COR-L47 (cell line): Measurements from ENCODE around the gene PZP.
"Not testable (repeated sequence)": the region's sequence is repeated elsewhere in the genome, so short reads cannot be mapped to it uniquely, and the experiment has no call there.

Source experiments
- DNase-seq: peaks from one replicate; lab custom pipeline; 2025; lab: John Stamatoyannopoulos, UW

Gene PZP

GRCh38 chr12:9184276-9184675, 23.9 kb downstream of the PZP start:
- no peak for DNase-seq

GRCh38 chr12:9180810-9181209, 27.4 kb downstream of the PZP start:
- DNase-seq, result no peak

DNA sequence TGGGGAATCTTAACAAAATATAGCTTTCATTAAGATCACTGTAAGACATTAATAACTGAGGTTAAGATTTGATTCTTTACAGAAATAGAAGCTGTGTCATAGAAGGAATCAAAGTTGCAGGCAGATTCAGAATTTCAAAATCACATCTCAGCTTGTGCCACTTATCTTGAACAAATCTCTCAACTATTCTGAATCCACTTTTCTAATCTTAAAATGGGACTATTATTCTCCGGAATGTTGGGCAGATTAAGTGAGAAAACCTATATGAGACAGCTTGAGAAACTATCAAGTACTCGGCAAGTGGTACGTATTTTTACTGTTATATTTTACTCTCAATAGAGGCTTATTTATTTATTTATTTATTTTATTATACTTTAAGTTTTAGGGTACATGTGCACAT, 28.4 kb downstream of the PZP start:
- no peak for DNase-seq

DNA sequence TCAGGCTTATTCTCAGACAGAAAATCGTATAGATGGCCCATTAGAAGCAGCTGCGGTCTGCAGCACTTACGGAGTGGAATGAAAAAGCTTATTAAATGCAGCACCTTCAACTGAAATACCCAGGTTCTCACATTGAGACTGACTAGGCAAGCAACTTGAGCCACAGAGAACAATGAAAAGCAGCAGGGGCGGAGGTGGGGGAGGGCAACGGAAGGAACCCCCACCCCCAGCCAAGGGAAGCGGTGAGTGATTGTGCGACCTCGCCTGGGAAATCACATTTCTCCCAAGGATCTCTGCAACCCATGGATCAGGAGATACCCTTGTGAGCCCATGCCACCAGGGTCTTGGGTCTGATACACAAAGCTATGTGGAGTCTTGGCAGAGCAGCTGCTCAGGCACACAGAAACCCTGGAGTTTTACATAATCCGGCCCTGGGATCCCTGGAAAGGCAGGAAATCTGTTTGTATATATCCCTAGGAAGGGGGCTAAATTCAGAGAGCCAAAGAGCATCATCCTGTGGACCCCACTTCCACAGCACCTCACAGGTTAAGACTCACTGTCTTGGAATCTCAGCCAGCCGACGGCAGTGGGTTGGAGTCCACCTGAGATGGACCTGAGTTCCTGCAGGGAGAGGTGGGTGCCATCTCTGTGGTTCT, 38.1 kb downstream of the PZP start:
- DNase-seq, result no peak

GRCh38 chr12:9167345-9167744, 40.9 kb downstream of the PZP start:
- DNase-seq, result not testable (repeated sequence)

DNA sequence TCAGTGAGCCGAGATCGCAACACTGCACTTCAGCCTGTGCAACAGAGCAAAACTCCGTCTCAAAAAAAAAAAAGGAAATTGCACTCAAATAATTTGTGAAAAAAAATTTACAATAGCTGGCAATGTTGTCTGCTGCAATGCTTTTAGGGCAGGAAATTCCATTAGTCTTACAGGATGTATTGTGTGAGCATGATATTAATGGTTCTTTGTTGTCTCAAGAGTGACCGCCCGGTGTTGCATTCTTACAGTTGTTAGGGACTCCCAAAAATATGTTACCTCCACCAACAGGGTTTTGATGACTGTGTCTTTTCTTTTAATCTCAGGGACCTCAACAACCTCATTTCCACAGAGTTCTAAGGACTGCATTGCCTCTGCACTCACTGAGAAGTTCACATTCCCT, 44.8 kb downstream of the PZP start:
- DNase-seq, result no peak

DNA sequence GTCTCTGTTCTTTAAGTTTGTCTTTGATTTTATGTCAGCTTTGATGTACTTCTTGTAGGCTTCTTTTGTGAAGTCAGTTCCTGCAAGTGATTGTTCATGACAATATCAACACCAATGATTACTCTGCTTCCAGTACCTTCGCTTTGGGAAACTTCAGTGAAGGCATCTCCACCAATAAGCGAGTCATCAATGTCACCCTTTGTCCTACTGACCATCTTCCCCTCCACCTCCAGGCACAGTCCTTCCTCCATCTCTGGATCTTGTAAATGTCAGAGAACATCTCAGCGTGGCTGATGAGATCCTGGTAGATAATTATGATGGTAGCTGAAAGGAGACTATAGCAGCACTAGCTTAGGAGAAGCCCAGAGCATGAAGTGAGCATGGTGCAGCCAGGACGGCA, 52.1 kb downstream of the PZP start:
- DNase-seq, result no peak

DNA sequence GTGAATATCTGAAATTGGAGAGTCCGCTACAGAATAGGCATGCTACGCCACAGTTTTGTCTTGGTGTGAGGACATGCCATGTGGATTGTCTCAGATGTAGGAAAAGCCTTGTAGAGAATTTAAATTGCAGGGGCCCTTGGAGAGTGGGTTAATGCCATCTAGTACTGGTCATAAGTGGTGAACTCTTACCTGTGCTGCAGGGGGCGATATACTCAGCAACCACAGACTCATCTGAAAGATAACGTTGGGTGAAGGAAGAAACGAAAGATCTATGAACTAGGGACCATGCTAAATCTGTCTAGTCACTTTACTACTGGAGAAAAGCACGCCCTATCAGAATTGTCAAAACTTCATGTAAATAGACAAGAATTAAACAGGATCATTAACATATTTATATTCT, 58.8 kb downstream of the PZP start:
- DNase-seq, result no peak

- no peak for DNase-seq
Measured at GRCh38 chr12:9148926-9149325, 59.3 kb downstream of the PZP start.

DNA sequence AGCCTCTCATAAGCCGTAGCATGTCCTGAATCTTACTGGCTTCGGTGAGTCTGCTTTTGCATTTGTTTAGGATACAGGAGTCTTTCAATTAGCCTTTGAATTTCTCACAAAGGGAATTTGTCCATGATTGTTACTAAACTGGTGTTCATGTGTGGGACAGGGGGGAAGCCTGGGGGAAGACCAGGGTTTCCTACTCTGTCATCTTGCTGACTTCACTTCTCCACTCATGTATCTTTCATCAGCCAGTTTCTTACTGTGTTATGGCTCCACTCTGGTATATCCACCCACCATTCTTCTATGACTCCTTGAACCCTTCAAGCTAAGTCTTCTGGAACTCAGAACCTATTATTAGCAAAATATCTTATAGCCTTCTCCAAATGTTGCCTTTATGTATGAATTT, 60.7 kb downstream of the PZP start:
- no peak for DNase-seq

- no peak for DNase-seq
Measured at GRCh38 chr12:9144730-9145106, 63.5 kb downstream of the PZP start.

DNA sequence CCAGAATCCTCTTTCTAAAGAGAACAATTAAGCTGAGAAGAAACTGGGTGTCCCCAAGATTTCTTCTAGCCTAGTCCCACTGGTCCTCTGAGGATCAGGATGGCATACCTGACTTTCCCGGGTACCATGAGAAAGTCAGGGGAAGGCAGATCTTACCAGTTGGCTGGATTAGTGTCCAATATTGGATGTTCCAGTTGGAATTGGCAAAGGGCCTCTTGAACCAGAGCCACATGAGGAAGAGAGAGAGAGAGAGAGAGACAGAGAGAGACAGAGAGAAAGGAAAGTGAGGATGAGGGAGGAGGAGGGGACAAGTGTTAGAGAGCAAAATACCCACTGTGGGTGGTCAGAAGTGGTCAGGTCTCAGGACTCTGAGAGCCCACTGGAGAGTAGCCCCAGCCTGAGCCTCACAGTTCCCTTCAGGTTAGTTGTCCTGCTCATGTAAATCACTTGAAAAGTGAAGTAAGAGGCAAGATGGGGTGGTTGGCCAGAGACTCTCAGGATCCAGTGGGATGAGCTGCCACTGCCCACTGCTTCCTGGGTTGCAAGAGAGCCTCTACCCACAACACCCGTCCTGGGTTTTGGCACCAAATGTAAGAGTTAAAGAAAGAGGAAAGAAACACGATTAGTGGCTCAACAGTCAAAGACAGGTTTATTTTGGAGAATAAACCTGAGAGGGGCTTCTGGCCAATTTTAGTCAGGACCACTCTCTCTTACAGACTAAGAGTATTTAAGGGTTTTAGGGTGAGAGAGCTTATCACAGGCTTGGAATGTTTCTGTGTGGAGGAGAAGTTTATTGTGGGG, 64.1 kb downstream of the PZP start:
- DNase-seq, result no peak

GRCh38 chr12:9143137-9143536, 65.1 kb downstream of the PZP start:
- DNase-seq, result no peak

GRCh38 chr12:9139588-9140290, 68.5 kb downstream of the PZP start:
- DNase-seq, result not testable (repeated sequence)

DNA sequence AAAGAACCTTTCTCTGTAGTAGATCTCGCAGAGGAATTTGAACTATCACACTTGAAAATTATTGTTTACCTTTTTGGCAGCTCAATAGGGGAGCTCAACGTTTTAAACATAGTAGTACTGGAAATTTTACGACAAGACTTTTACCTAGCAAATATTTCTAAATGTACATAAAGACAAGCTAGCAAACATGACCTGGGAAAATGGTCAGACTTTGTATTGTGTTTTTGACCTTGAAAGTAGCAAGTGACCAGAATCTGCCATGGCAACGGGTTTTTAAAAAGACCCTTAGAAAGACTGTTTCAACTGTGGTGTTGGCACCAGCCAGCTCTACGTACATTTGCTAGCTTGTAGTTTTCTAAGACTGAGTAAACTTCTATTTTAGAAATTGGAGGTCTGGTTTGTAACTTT, 72.3 kb downstream of the PZP start:
- DNase-seq, result no peak

DNA sequence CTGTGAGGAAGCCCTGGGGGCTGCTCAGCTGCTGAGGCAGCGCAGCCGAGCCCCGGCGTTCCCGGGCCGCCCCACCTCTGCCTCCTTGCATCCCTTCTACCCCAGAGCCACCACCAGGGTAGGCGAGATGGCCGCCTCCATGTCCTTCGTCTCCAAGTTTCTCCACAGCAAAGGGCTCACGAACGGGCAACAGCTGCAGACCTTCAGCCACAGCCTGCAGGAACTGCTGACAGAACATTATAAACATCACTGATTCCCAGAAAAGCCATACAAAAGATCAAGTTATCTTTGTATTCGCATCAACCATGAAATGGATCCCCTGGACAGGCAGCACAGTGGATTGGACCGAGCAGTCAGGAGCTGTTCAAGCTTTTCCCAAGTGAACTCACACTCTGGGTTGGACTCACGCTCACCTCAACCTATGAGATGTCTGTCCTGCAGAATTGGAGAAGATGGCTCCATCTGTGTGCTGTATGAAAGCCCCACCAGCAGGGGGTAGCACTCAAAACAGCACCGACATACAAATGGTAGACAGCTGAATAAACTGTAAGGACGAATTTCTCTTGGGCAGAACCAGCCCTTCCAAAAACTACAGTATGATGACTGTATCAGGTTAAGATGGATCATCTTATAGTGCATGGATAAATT, 73.1 kb downstream of the PZP start:
- no peak for DNase-seq

DNA sequence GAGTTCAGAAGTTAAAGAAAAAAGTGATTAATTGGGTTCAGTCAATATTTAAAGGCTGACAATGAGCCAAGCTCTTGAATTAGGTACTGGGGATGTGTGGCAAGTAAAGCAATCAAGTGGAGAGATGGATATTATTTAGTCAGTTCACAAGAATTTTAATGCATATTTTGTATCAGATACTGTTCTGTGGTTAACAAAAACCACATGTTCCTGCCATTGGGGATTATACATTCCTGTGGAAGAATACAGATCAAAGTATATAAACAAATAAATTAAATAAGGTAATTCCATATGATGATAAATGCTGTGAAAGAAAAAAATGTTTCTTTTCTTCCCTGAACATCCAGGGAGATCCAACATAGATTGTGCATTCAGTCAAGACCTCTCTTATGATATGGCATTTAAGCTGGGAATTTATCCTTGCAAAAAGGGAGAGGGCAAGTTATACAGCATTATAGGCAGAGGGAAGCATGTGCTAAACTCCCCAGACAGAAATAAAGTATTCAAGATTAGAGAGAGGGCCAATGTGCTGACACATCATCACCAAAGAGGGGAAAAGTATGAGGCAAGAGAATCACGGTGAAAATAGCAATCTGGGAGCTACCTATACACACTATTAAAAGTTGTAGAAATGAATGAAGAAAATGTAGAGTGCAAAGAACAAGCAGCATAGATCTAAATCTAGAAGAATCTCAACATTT, 74.8 kb downstream of the PZP start:
- DNase-seq, result no peak

- DNase-seq, result no peak
Measured at GRCh38 chr12:9132008-9132535, 76.1 kb downstream of the PZP start.

DNA sequence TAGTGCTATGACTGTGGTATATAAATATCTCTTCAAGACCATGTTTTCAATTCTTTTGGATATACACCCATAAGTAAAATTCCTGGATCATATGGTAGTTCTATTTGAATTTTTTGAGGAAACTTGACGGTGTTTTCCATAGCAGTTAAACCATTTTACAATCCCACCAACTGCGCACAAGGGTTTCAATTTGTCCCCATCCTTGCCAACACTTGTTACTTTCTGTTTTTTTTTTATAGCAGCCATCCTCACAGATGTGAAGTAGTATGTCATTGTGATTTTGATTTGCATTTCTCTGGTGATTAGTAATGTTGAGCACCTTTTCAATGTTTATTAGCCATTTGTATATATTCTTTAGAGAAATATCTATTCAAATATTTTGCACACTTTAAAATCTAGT, 78.0 kb downstream of the PZP start:
- DNase-seq, result no peak

DNA sequence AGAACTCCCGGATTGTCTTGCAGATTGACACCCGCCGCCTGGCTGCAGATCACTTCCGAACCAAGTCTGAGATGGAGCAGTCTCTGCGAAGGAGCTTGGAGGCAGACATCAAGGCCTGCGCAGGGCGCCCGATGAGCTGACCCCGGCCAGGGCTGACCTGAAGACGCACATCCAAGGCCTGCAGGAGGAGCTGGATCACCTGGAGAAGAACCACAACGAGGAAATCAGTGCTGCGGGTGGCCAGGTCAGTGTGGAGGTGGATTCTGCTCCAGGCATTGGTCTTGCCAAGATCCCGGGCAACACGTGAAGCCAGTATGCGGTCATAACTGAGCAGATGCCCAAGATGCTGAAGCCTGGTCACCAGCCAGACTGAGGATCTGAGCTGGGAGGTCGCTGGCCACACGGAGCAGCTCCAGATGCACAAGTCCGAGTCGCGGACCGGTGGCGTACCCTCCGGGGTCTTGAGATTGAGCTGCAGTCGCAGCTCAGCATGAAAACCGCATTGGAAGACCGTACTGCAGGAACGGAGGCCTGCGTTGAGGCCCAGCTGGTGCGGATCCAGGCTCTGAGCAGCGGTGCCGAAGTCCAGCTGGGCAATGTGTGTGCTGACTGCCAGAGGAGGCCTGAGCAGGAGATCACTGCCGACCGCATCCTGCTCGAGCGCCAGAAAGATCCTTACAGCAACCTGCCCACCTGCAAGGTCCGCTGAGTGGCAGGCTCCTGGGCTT, 80.1 kb downstream of the PZP start:
- DNase-seq, result no peak

DNA sequence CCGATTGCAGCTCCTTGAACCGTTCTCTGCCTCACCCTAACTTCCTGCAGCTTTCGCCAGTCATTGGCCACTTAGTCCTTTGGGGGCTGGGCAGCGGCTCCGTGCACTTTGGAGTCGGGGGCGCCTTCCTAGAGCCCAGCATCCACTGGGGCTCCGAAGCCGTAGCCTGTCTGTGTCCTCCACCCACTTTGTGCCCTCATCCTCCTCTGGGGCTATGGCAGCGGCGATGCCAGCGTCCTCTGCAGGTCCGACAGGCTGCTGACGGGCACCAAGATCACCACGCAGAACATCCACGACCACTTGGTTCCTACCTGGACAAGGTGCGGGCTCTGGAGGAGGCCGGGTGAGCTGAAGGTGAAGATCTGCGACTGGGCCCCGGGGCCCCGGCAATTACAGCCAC, 80.7 kb downstream of the PZP start:
- DNase-seq, result no peak
